GM21381 (cell line): Measurements from ENCODE around the gene PRR5L.

Experiments
- ATAC-seq: cut with Tn5 transposase; IDR thresholded peaks from one replicate; pipeline ENCODE4 v1.9.1; 2021; ENCODE audit warnings: mild to moderate bottlenecking, moderate library complexity; ENCODE audit not compliant: unreplicated experiment

Gene PRR5L

DNA sequence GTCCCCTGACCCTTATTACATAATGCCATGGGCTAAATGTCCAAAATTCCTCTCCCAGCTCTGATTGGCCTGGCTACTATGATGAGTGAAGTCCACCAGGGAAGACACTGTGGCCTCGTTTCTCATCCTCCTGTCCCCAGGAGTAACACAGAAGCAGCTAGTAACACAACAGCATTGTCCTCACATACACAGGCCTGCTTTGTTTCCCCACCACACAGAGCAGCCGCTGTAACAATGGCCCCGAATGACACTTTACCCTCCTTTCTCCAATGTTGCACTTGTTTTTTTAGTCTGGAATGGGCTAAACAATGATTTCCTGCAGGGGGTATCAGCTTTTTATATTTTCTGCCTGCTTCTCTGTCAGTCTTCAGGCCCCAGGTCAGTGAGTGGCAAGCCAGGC lies at the start of gene PRR5L:
Gene PRR5L, plus strand, starts transcription at position 363 of the 400 bp plus-strand sequence. CDS start 104,834 bp downstream, outside the sequence.
- ATAC-seq, result no peak

DNA sequence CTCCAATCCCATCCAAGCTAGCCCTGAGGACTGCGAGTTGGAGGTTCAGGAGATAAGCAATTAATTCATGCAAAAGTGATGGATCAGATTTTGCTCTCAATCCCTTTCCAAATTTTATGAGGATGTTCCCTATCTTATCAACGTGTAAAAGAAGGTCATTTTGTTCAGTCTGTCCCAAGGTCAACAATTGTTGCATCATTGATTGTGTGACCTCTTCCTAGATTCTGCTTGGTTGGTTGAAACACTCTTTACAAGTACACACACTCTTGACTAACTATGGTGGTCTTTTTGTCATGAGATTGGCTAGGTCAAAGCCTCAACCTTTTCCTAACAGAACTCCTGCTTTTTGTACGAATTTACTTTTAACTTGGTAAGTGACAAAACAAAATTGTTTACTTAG lies 48.6 kb upstream of the PRR5L start:
- ATAC-seq, result no peak

GRCh38 chr11:36248436-36248835 lies 47.7 kb upstream of the PRR5L start:
- ATAC-seq, result no peak

DNA sequence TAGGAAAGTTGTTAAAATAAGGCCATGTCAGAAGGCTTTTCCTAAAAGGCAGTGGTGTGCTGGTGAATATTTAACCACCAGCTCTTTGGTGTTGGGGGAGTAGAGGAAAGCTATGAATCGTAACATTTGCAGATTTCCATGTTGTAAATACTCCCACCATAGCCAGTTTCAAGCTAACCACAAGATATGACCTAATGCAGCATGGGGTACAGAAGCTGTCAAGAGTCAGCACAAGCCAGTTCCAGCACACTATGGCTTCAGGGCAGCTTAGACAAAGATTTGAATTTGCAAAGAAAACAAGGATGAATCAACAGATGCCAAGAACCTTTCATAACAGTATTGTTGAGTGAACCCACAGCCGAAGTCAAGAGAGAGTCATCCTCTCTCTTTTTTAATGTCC lies 46.8 kb upstream of the PRR5L start:
- no peak for ATAC-seq

DNA sequence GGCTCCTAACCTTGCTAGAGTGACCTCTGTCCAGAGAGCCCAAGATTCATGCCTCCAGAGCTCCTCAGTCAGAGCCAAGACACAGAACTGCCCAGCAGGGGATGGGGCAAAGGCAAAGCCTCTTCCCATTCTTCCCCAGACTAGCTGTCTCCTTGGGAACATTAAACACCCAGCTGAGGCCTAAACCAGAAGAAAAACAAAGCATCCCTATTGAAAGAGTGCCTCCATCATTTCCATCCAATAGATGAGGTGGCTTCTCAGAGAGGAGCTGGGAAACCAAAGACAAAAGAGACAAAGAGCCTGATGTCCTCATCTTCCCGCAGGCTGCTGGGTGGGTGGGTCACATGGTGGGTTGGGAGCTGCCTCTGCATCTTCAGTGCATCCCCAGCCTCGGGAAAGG lies 44.3 kb upstream of the PRR5L start:
- ATAC-seq, result no peak

DNA sequence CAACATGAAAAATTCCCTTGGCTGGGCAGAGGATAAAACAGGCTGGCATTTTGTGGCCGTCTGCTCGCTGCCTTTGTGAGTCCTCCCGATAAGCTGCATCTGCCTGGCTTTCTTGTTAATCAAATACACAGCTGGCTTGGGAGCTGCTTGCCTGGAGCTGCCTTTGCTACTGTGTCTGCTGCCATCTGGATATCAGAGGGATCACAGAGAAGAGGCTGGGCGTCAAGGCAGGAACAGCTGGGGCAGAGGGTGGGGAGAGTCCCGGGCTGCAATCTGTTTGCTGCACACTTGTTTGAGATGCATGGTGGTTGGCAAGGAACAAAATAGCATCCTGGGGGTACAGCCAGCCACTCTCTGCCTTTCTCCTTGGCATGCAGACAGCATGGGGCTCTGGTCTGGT lies 42.9 kb upstream of the PRR5L start:
- ATAC-seq, result no peak

DNA sequence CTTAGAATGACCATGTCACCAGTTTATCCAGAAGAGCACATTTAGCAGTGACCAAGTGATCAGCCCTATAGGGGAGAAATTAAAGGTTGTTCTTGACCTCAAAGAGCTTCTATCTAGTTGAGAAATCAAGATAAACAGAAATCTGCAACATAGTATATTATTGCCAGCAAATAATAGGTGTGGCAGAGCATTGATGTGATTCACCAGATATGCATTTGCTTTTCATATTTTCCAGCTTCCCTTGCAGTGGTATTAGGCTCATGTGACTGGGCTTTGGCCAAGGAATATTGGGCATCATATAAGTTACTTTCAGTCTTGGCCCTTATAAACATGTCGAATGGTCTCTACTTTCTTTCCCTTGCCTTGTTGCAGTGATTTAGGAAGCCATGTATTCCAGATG lies 41.4 kb upstream of the PRR5L start:
- no peak for ATAC-seq

- no peak for ATAC-seq
Measured at GRCh38 chr11:36257351-36257750, 38.7 kb upstream of the PRR5L start.

DNA sequence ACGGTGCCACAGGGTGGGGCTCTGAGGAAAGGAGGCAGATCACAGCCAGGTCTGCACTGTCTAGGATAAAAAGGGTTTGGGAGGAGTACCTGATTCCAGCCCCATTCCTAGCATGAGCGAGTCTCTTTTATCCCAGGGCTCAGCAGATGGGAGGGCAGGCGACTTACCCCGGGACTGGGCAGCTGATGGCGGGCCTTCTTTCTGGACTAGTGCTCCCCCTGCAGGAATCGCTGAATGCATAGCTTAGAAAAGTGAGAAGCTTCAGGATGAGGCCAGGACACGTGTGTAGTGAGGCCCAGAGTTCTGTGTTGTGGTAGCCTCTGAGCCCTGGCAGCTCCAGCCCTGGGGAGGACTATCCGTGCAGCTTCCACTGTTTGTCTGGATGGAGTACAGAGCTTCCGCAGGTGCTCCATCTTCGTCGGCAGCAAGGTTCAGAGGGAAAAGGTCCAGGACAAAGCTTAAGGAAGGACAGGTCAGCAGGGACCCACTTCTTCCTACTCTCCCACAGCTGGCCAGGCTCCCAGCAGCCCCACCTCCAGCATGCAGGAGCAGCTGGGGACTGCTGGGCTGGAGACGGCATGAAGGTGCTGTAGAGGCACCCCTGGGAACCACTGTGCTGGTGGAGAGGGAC lies 37.2 kb upstream of the PRR5L start:
- no peak for ATAC-seq

GRCh38 chr11:36261094-36261493 lies 35.0 kb upstream of the PRR5L start:
- no peak for ATAC-seq

DNA sequence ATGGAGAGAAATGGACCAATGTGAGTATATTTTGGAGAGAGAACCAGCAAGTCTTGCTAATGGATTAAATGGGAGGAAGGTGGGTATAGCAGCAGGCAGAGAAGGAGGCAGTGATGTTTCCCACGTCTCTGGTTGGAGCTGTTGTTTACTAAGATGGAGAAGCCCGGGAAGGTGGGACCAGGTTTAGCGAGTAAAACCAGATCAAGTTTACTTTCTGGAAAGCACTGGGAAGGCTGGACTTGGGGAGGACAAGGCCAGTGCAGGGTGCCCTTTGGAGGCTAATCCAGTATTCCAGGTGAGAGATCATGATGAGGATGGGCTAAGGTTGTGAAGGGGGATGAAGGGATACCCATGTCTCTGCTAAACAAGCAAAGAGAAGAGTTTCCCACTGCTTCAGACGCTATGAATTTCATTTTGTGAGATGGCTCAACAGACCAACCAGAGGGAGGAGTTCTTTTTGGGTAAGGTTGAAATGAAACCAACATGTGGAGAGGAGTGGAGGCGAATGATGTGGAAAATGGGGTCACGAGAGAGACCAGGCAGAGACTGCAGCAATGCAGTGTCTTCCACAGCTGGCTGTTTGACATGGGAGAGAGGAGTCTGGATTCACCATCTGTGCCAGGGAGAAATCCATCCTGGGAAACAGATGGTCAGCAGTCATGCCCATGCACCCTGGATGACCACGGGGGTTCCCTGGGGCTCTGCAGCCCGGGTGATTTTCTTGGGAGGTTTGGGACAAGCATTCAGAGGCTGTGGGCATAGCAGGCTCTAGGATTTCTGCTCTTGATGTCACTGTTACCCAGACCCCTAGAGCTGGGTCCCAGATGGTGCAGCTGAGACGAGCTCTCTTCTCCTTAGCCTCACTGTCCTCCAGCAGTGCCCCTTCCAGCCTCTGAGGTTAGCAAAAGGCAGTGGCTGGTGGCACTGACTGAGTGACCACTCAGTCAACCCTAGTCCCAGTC lies 31.8 kb upstream of the PRR5L start:
- no peak for ATAC-seq

DNA sequence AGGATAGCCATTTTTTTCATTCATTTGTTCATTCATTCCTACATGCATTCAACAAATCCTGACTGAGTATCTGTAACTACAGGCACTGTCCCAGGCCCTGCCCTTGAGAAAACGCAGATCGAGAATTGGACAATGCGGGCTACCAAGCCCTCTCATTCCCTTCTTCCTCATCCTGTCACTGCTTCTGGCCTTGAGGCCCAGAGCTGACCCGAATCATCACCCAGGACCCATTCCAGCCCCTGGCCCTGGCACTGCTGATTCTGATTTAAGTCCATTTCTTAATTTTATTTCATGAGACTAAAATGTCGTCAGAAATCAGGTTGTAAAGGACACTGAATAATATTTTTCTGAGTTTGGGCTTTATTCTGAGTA lies 31.1 kb upstream of the PRR5L start:
- ATAC-seq, result no peak

DNA sequence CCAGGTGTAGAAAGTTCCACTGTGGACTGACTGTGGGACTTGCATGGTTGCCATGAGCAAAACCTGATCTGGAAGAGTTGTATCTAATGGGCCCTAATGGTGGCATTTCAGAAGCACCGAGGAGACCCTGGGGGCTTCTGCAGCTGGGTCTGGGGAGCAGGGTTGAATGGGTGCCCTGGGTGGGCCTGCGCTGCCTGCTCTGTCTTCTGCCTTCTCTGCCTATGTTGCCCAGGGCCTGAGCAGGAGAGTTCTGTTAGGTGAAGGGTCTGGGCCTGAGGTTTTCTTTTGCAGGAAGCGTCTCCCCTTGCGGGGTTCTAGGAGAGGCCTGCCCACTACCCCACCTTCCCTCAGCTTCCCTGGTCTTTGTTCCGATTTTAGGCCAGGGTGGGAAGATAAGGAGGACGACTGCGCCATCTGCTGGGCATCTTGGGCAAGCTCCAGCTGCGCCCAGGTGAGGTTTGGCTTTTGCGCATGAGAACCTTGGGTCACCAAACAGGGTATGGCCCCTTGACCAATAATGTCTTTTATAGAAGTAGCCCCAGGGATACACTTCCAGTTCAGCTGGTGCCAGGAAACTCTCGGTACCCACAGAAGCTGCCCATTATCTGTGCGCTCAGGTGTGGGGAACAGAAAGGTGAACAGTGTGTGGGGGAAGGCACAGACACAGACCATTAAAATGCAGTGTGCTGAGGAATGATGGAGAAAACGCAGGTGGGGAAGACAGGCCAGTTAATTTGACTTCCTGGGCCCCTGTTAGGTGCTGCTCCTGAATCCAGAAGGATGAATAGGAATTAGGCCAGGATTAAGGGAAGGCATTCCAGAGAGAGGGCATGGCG lies 30.1 kb upstream of the PRR5L start:
- peak; percentile 60 for ATAC-seq

GRCh38 chr11:36266767-36267166 lies 29.3 kb upstream of the PRR5L start:
- ATAC-seq, result no peak

GRCh38 chr11:36268337-36268985 lies 27.6 kb upstream of the PRR5L start:
- ATAC-seq, result no peak

DNA sequence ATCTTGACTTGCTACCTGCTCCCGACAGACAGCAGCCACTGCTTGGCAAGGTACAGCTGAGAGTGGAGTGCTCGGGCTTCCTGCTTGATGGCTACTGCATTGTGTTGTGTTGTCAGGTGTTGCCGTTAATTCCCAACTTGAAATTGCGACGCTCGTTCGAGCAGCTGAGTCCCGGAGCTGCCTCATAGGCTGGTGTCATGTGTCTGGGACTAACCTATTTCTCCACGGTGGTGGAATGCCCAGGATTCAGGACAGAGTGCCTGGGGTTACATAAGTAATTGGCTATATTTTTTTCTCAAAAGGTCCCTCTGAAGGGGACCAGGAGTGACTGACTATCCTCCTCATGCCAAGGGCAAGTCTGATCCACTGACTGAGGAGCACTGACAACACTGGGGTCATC lies 25.4 kb upstream of the PRR5L start:
- no peak for ATAC-seq

DNA sequence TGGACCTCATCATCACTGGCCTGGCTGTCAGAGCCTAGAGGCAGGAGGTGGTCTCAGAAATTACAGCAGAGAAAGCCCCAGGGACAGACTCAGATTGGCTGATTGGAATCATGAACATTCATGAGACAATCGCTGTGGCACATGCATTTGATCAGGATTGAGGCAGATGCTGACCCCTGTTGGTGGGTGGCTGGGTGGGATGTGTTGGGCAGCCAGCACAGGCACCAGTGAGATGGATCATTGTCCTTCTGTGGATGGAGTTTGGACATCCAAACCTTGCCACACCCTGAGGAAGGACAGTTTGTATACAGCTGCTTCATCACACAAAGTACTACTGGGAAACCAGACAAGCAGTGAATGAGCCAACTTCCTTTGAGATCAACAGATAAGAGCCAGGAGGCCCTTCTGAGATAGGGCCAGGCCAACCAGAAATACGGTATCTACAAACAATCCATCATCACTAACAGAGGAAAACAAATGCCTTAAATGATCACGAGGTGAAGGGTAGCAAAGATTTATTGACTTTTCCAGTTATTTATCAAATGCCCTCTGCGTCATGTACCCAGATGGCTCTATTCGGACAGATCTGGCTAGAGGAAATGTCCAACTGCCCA lies 24.2 kb upstream of the PRR5L start:
- no peak for ATAC-seq

DNA sequence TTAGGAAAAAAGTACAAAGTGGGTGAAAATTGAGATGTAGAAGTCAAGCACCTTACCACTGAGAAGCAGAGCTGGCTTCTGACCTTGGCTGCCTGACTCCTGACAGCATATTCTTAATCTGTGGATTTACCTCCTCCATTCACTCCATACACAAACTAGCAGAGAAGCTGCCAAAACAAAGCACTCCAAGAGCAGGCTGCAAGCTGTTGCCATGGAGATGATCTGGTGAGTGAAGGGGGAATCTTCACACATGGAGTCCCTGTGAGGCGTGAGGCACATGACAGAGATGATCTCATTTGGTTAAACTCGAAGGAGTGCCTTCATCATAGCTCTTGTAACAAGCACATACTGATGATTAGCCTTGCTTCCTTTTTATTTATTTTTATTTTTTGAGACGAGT lies 23.0 kb upstream of the PRR5L start:
- no peak for ATAC-seq

GRCh38 chr11:36274414-36274813 lies 21.7 kb upstream of the PRR5L start:
- no peak for ATAC-seq

GRCh38 chr11:36278531-36279282 lies 17.4 kb upstream of the PRR5L start:
- no peak for ATAC-seq
